GM18507 (cell line): ENCODE results near the gene NEK6.
A peak's percentile ranks its signal among the peaks of the same experiment; 100 is the strongest.

Source experiments
- DNase-seq: peaks from one replicate; pipeline ENCODE4 v3.0.0; 2011; ENCODE audit warnings: low read depth; ENCODE audit not compliant: insufficient read length; ENCODE audit errors: extremely low spot score
- FAIRE-seq: peaks from 2 replicates; lab custom pipeline; 2011; peaks lifted over from hg19 to GRCh38; lab: Jason Lieb, UNC

NEK6 gene

GRCh38 chr9:124258607-124259157 is 933 bp downstream of the NEK6 start:
- FAIRE-seq (no peak), DNase-seq (no peak)

GRCh38 chr9:124259158-124259808 is 1.5 kb downstream of the NEK6 start:
- DNase-seq (no peak), FAIRE-seq (peak; percentile 9)

DNA sequence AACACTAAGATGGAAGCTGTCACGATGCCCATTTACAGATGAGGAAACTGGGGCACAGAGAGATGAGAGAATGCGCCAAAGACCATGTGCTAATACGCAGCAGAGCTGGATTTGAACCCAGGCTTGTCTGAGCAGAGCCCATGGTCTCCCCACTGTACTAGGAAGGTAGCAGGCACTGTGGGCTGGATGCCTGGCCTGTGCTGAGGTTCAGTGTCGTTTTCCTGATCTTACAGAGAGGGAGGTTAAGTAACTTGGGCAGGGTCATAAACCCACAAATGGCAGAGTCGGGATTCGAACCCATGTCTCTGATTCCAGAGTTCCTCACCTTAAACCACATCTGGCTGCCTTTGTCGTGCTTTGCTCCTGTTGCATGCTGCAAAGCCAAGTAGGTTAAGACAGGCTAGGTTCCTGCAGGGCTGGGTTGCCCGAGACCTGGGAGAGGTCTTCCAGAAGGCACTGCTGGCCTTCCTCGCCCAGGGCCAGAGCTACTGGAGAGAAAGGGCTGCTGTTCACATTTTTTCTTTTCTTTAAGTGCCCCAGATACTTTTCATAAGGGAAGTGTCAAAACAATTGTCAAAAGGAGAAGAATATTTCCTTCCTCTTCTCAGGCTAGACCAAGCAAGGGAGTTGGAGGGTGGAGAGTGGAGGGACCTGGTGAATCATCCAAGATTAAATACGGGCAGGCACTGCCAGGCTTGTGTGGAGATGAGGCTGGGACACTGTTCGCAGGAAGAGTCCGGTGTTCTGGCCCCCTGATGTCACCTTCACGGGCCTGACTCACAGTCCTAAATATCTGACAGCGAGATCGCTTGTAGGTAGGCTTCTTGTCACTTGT is 3.2 kb downstream of the NEK6 start:
- DNase-seq = no peak
- no peak for FAIRE-seq

- no peak for DNase-seq
- FAIRE-seq = no peak
Observed at GRCh38 chr9:124261736-124262648, 4.2 kb downstream of the NEK6 start.

DNA sequence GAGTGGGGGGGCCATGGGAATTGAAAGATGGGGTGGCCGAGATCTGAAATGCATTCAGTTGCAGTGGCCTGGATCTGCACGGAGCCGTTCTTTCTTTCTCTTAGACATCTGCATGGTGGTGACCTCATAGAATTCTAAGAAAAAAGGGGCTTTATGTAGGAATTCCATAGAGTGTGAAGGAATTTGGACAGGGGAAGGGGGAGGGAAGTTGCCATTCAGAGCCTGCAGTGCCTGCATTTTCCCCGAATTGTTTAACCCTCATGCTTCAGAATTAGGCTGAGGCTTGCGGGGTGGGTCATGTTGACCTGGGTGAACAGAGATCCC is 4.9 kb downstream of the NEK6 start:
- FAIRE-seq = no peak
- DNase-seq = no peak

- FAIRE-seq (no peak), DNase-seq (no peak)
Observed at GRCh38 chr9:124263213-124263612, 5.5 kb downstream of the NEK6 start.

DNA sequence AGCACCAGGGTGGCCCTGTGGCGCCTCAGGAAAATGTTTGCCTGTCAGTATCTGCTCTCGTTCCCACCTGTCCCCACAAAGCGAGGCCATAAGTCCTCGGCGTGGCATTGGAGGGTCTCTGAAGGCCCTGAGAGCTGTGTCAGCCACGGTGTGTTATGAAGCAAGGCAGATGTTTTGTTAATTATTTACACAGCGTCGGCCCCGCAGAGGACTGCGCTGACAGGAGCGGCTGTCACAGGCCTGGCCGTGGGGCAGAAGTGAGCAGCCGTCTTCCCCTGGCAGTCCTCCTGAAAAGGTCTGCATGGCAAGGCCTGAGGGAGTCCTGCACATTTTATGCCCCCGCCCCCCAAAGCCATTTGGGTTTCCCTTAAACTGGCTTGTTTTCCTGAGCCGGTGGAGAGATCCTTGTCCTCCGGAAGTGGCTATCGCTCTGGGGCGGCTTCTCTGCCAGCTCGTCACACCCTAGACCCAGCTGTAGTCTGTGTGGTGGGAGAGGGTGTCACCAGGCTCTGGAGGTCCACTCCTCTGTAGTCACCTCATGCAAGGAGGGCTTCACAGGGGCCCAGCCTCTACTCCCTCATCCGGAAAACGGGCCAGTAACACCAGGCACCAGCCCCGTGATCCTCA is 6.2 kb downstream of the NEK6 start:
- DNase-seq = no peak
- FAIRE-seq = no peak

DNA sequence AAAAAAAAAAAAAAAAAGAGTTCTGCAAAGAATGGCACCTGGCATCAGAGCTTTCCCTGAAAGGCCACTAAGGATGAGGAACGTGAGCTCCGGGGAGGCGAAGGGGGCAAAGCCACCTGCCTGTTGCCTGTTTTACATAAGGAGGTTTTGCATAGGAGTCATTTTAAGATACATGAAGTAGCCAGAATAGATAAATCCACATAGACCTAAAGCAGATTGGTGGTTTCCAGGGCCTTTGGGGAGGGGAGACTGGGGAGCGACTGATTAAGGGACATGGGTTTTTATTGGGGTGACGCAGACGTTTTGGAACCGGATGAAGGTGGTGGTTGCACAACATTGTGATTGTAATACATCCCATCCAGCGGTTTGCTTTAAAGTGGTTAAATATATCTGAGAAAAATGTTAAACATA is 7.1 kb downstream of the NEK6 start:
- FAIRE-seq (peak; percentile 79), DNase-seq (peak; percentile 26)

- DNase-seq (no peak), FAIRE-seq (no peak)
Observed at GRCh38 chr9:124265551-124265950, 7.8 kb downstream of the NEK6 start.

GRCh38 chr9:124266139-124266825 is 8.5 kb downstream of the NEK6 start:
- no peak for FAIRE-seq
- no peak for DNase-seq

DNA sequence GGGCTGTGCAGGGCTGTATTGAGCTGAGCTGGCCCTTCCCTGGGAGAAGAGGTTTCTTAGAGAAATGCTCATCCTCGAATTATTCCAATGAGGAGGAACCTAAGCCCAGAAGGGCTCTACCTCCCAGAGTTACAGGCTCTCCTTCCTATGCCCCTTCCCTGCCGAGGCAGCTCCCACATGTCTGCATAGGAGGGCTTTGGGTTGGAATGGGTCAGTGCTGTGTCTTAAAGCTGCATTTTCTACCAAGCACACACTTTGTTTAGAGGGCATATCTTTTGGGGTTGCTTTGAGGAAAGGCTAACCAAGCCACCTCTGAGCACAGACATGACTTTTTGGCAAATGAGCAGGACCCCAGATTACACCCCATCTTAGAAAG is 9.1 kb downstream of the NEK6 start:
- FAIRE-seq = no peak
- DNase-seq = no peak

- FAIRE-seq (peak; percentile 68), DNase-seq (no peak)
Observed at GRCh38 chr9:124267271-124267807, 9.6 kb downstream of the NEK6 start.

DNA sequence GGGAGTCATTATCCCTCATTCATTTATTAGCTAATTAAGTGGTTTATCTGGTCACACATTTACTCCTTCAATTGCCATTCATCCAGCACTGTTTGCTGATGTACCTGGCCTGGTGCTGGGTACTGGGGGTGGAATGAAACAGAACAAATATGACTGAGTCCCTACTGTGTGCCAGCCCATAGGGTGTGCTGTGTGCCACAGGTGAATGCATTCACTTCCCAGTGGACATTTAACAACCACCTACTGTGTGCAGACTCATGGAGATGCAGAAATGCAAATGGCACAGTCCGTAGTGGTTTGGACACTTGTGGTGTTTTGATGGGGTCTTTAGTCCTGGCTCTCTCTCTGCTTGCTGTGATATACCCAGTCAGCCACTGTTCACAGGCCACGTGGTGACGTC is 10.5 kb downstream of the NEK6 start:
- DNase-seq (no peak), FAIRE-seq (no peak)

GRCh38 chr9:124268661-124269060 is 10.9 kb downstream of the NEK6 start:
- FAIRE-seq = no peak
- no peak for DNase-seq

DNA sequence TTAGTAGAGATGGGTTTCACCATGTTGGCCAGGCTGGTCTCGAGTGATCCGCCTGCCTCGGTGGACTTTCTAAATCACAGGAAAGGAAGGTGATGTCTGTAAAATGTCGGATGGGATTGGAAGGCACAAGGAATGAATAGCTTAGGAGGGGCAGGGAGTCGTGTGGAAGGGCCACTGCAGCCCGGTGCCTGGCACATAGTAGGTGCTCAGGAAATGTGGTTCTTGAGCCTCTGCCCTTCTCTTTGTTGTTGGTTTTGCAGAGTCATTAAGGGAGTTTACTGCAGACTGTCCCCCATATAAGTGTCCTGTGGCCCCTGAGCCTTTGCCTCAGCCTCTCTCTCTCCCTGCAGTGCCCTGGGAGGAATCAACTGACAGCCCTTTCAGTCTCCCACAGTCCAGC is 11.8 kb downstream of the NEK6 start:
- no peak for FAIRE-seq
- DNase-seq = no peak

DNA sequence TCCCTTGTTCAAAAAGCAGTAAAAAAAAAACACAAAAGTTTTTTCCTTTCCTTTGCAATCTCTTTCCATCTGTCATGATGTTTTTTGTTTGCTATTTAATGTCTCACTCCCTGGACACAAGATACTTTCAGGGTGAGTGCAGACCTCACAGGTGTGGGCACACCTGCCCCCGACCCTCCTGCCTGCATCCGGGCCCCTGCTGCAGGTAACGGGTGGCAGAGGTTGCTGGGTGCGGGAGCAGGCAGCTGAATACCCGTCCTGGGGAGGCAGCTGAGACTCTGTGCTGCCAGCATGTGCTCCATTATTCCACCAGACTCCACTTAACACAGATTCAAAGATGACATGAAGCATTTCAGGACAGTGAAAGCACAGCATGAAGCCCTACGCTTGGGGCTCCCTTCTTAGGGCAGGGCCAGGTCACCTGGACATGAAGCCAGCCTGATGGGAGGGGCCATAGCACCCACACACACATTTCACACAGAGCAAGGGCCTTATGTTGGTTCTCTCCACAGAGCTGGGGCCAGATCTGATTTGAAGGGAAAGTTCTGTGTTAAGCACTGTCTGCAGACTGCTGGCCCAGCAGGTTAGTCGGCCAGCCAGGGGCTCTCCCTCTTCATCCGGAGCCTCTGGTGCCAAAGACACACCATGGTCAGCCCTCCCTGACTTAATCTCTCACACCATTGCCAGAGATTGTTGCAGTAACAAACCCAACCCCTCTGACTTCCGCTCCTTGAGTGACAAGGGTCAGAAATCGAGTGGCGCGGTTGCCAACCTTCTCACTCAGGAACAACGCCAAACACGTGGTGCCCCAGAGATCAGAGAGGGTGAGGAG is 13.0 kb downstream of the NEK6 start:
- DNase-seq (no peak), FAIRE-seq (no peak)

DNA sequence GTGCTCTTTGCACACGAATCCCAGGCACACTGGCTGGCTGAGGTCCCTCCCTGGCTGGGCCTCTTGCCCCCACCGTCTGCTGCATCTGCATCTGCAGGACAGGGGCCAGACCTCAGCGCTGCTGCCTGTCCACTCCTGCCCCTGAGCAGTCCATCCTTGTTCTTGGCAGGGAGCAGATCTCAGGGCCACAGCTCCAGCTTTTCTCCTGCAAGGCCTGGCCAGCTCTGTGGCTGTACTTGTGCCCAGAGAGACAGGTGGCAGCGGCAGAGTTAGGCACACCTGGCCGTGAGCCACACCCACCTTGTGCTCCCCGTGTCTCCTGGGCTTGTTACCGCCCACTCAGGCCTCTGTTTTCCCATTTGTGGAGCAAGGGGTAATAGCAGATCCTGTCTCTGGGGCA is 13.9 kb downstream of the NEK6 start:
- FAIRE-seq (no peak), DNase-seq (no peak)

- FAIRE-seq = no peak
- DNase-seq = no peak
Observed at GRCh38 chr9:124272118-124272517, 14.4 kb downstream of the NEK6 start.
